Transverse colon (tissue), 4 donors: ENCODE data around the gene EME1.

Source experiments
- EP300 ChIP-seq: sonication (generic); formaldehyde crosslinking; IDR thresholded peaks from one replicate; pipeline ENCODE4 v1.6.1; 2017; ENCODE audit warnings: antibody characterized with exemption, low read depth
- POLR2AphosphoS5 ChIP-seq, 3 donors: sonication (generic); formaldehyde crosslinking; IDR thresholded peaks; one replicate each; pipeline ENCODE4 v1.6.1; 2016; ENCODE audit warnings: antibody characterized with exemption in 3 of 3
- TF ChIP-seq, protein P1 (sequence below), 5 experiments: fragments of 200-600 bp in 3 of 5; fragments of 450-650 bp in 2 of 5; sonication (generic) in 3 of 5; IDR thresholded peaks; 1 replicate in 2 of 5; 2 replicates in 3 of 5; pipeline ENCODE4 v1.5.1; 2016 to 2017; ENCODE audit warnings: antibody characterized with exemption in 5 of 5, inconsistent platforms in 3 of 5, mild to moderate bottlenecking in 2 of 5, moderate library complexity in 1 of 5

DNA sequence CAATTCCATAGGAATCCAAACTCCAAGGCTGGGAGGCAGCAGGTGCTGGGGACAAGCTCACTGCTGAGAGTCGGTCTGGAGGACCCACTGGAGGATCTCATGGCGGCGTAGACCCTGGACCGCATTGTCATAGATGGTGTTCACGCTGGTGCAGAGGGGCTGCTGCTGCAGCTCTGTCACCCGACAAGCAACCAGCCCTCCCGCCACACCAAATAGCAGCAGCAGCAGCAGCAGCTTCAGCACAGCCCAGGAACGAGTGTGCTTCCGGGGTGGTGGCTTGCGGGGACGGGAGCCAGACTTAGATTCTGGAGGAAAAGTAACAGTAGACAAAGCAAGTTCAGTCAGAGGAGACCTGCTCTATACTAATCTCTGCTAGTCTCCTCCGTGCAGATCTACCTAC lies 9.9 kb downstream of the EME1 start:
- TF ChIP-seq POLR2AphosphoS5 (IDR thresholded peaks at IDR 0.05) (no peak), EP300 (no peak)
- TF ChIP-seq, protein P1, sequence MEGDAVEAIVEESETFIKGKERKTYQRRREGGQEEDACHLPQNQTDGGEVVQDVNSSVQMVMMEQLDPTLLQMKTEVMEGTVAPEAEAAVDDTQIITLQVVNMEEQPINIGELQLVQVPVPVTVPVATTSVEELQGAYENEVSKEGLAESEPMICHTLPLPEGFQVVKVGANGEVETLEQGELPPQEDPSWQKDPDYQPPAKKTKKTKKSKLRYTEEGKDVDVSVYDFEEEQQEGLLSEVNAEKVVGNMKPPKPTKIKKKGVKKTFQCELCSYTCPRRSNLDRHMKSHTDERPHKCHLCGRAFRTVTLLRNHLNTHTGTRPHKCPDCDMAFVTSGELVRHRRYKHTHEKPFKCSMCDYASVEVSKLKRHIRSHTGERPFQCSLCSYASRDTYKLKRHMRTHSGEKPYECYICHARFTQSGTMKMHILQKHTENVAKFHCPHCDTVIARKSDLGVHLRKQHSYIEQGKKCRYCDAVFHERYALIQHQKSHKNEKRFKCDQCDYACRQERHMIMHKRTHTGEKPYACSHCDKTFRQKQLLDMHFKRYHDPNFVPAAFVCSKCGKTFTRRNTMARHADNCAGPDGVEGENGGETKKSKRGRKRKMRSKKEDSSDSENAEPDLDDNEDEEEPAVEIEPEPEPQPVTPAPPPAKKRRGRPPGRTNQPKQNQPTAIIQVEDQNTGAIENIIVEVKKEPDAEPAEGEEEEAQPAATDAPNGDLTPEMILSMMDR (IDR thresholded peaks at IDR 0.05): no peak
